Osteoblast (primary cell): ENCODE data around the gene SRC. TPM values are rescaled to one million over a fixed set of nuclear protein-coding genes. Genes with fewer than 3 reads are reported as not detected.

Experiments
- DNase-seq: peaks from one replicate; pipeline ENCODE4 v3.0.0; 2011; ENCODE audit warnings: low spot score, mixed read lengths; ENCODE audit not compliant: insufficient read length; ENCODE audit errors: missing footprints
- H2AFZ ChIP-seq: 2 replicates; pipeline ENCODE4 v1.6.0; 2011; ENCODE audit warnings: mild to moderate bottlenecking, low read length
- H3K27ac ChIP-seq: 2 replicates; pipeline ENCODE4 v1.5.1; 2011; ENCODE audit warnings: mild to moderate bottlenecking, low read depth, low read length, moderate library complexity
- H3K27me3 ChIP-seq: 2 replicates; pipeline ENCODE4 v1.6.0; 2012; ENCODE audit warnings: mild to moderate bottlenecking, control low read depth, inconsistent platforms, low read length, moderate library complexity; ENCODE audit not compliant: insufficient read depth
- H3K36me3 ChIP-seq: 2 replicates; pipeline ENCODE4 v1.5.1; 2011; ENCODE audit warnings: mild to moderate bottlenecking, low read length, control low read depth, moderate library complexity; ENCODE audit not compliant: insufficient read depth
- H3K4me1 ChIP-seq: 2 replicates; pipeline ENCODE4 v1.5.1; 2011; ENCODE audit warnings: mild to moderate bottlenecking, low read length, control low read depth, moderate library complexity; ENCODE audit not compliant: insufficient read depth
- H3K4me2 ChIP-seq: 2 replicates; pipeline ENCODE4 v1.6.0; 2011; ENCODE audit warnings: mild to moderate bottlenecking, low read length; ENCODE audit not compliant: insufficient read depth
- H3K4me3 ChIP-seq: fragments of 200-600 bp; sonication (generic); 3 replicates; pipeline ENCODE4 v1.5.1; 2012; ENCODE audit warnings: mild to moderate bottlenecking, low read length, inconsistent platforms; ENCODE audit not compliant: insufficient read depth
- H3K79me2 ChIP-seq: 2 replicates; pipeline ENCODE4 v1.6.0; 2012; ENCODE audit warnings: mild to moderate bottlenecking, low read length, control low read depth, inconsistent platforms; ENCODE audit not compliant: insufficient read depth
- H3K9me3 ChIP-seq: 2 replicates; pipeline ENCODE4 v1.5.1; 2011; ENCODE audit warnings: low read depth, low read length, control low read depth
- H4K20me1 ChIP-seq: 2 replicates; pipeline ENCODE4 v1.6.0; 2012; ENCODE audit warnings: mild to moderate bottlenecking, low read length, control low read depth; ENCODE audit not compliant: insufficient read depth
- CTCF ChIP-seq: IDR thresholded peaks from 2 replicates; pipeline ENCODE4 v1.5.1; 2011; ENCODE audit warnings: mild to moderate bottlenecking, low read depth, low read length, moderate library complexity; ENCODE audit errors: extremely low read depth
- total RNA-seq: library from RNA; depleted of rRNA; stranded (reverse); fragments of >200 nt; gene quantifications from 2 replicates; pipeline ENCODE4 v1.2.3, GENCODE V29; 2012

SRC gene
- total RNA-seq, 1 donor = 22.4 TPM

- Histone ChIP-seq H2AFZ (no peak overlapping the region), H3K4me1 (peaks cover 19% of the 10 kb centered on the region), H3K27me3 (no peaks in the 10 kb centered on the region), H3K79me2 (peaks cover 64% of the 10 kb centered on the region), H3K4me3 (no peak overlapping the region), H3K9me3 (no peaks in the 10 kb centered on the region), H3K4me2 (no peak overlapping the region), H3K27ac (no peak overlapping the region), H3K36me3 (peaks cover 35% of the 10 kb centered on the region), H4K20me1 (no peaks in the 10 kb centered on the region)
- DNase-seq = no peak
- no peak for TF ChIP-seq CTCF
Observed at GRCh38 chr20:37302981-37303380, 43.0 kb upstream of the SRC start.

DNA sequence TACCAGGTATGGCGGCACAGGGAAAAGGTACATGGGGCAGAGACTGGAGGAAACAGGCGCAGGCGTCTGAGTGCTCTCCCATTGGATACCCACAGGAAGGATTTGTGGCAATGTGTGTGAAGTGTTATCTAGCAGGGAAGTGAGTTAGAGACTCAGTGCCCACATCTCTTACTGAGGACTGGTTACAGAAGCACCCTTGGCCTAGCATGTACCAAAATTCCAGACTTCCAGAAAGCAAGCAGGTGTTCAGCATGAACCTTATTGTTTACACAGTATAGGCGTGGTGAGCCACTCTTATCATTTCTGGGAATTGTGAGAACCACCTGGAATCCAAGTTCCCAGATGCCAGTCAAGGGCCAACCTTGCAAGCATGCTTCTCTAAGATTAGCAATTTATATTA is 42.3 kb upstream of the SRC start:
- DNase-seq = no peak
- Histone ChIP-seq H3K9me3 (no peaks in the 10 kb centered on the region), H3K27me3 (no peaks in the 10 kb centered on the region), H3K79me2 (peaks cover 65% of the 10 kb centered on the region), H3K4me3 (no peak overlapping the region), H3K4me1 (peaks cover 14% of the 10 kb centered on the region), H3K4me2 (no peak overlapping the region), H2AFZ (no peak overlapping the region), H4K20me1 (no peaks in the 10 kb centered on the region), H3K27ac (no peak overlapping the region), H3K36me3 (peaks cover 39% of the 10 kb centered on the region)
- TF ChIP-seq CTCF = no peak

DNA sequence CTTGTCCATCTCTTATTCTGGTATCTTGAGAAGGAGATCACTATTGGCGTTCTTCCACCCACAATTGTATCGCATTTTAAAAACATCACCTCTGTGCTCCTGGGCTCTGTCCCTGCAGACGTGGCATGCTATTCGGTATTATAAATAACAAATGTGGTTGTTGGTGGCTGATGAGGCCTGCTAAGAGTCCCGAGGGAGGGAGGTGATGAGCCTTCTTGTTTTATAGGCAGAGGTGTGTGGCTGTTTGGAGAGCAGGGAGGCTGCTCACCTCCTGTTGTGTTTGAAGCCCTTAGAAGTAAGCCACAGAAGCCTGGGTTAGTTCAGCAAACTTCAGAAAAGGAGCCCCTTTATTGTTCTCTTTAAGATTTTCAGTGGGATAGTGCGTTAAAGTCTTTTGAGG is 40.9 kb upstream of the SRC start:
- H3K27me3 ChIP-seq = no peaks in the 10 kb centered on the region

DNA sequence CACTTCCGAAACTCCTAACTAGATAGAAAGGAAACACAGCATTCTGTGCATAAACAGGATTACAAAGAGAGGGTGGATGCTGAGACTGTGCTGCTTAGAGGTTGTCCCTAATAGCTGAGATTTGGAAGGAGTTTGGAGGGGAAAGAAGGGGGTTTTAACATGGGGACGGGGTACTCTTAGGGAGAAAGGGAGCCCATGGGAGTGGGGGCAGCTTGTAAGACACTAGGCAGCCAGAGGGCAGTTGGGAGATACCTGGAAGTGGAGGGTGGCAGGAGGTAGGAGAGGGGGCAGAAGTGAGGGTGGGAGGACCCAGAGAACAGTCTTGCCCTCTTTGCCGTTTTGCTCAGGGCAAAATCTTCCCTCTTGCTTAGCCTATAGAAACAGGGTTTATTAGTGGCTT is 40.1 kb upstream of the SRC start:
- Histone ChIP-seq H3K4me1 (no peaks in the 10 kb centered on the region), H4K20me1 (no peaks in the 10 kb centered on the region), H3K9me3 (no peaks in the 10 kb centered on the region), H3K27ac (no peak overlapping the region), H3K4me3 (no peak overlapping the region), H3K27me3 (no peaks in the 10 kb centered on the region), H3K36me3 (peaks cover 38% of the 10 kb centered on the region), H3K4me2 (no peak overlapping the region), H2AFZ (no peak overlapping the region), H3K79me2 (peaks cover 66% of the 10 kb centered on the region)
- no peak for DNase-seq
- no peak for TF ChIP-seq CTCF

More for the DNA sequence above, 40.9 kb upstream of the SRC start:
- peaks cover 3% of the 10 kb centered on the region for H3K4me1 ChIP-seq
- no peaks in the 10 kb centered on the region for H4K20me1 ChIP-seq
- H3K27ac ChIP-seq = no peak overlapping the region
- no peak for TF ChIP-seq CTCF
- peaks cover 66% of the 10 kb centered on the region for H3K79me2 ChIP-seq
- DNase-seq = no peak
- H3K4me3 ChIP-seq = no peak overlapping the region
- peaks cover 43% of the 10 kb centered on the region for H3K36me3 ChIP-seq
- no peak overlapping the region for H2AFZ ChIP-seq
- no peaks in the 10 kb centered on the region for H3K9me3 ChIP-seq
- no peak overlapping the region for H3K4me2 ChIP-seq
